Endothelial cell of umbilical vein (primary cell): ENCODE data around the gene USP12. TPM values are rescaled to one million over a fixed set of nuclear protein-coding genes. Genes with fewer than 3 reads are reported as not detected.

Source experiments
- BruUV-seq: library from RNA; stranded (reverse); fragments of 400-500 nt; replicated peaks from 2 replicates; lab custom pipeline; 2021; lab: Mats Ljungman, UMichigan
- CTCF ChIA-PET: fragments of 300-600, 350-600 bp; sonication (Branson Sonifier 250); formaldehyde crosslinking; loops from one replicate; lab custom pipeline; 2021; ENCODE audit warnings: antibody characterized with exemption, inconsistent platforms; lab: Charles Lee
- POLR2A ChIA-PET: fragments of 300-600, 350-600 bp; sonication (Branson Sonifier 250); formaldehyde crosslinking; loops from one replicate; lab custom pipeline; 2021; ENCODE audit warnings: antibody characterized with exemption, inconsistent platforms; lab: Charles Lee
- DNase-seq: peaks from one replicate; pipeline ENCODE4 v3.0.0-alpha.2; 2011; ENCODE audit warnings: low read depth, low spot score
- FAIRE-seq: peaks from 2 replicates; lab custom pipeline; 2011; peaks lifted over from hg19 to GRCh38; lab: Jason Lieb, UNC
- H2AFZ ChIP-seq: 2 replicates; pipeline ENCODE4 v1.6.0; 2012; ENCODE audit warnings: low read depth, low read length, control low read depth, inconsistent platforms
- H3K27ac ChIP-seq: 2 replicates; pipeline ENCODE4 v1.5.1; 2011; ENCODE audit warnings: low read depth, mild to moderate bottlenecking, control low read depth, low read length, moderate library complexity; ENCODE audit not compliant: insufficient read depth
- H3K27me3 ChIP-seq, 2 experiments: 2 replicates each; pipeline versions ENCODE4 v1.6.0 to v1.6.1; 2011; ENCODE audit warnings: low read length in 2 of 2, mixed read lengths in 1 of 2; ENCODE audit not compliant: control insufficient read depth in 2 of 2, insufficient read depth in 2 of 2
- H3K36me3 ChIP-seq, 2 experiments: 2 replicates in 1 of 2; 3 replicates in 1 of 2; pipeline ENCODE4 v1.5.1; 2011; ENCODE audit warnings: low read length in 2 of 2, mild to moderate bottlenecking in 1 of 2, moderate library complexity in 1 of 2; ENCODE audit not compliant: control insufficient read depth in 2 of 2, insufficient read depth in 2 of 2; ENCODE audit errors: extremely low read depth in 1 of 2
- H3K4me1 ChIP-seq: 3 replicates; pipeline ENCODE4 v1.5.1; 2011; ENCODE audit warnings: mild to moderate bottlenecking, low read length; ENCODE audit not compliant: control insufficient read depth, insufficient read depth; ENCODE audit errors: extremely low read depth
- H3K4me2 ChIP-seq: 2 replicates; pipeline ENCODE4 v1.6.1; 2011; ENCODE audit warnings: low read length, control low read depth, mixed read lengths; ENCODE audit not compliant: insufficient read depth
- H3K4me3 ChIP-seq, 3 experiments: fragments of 200-600 bp in 1 of 3; sonication (generic), shearing (Covaris generic) in 1 of 3; replicated peaks in 1 of 3; 2 replicates each; pipeline ENCODE4 v1.5.1; 2011 to 2016; ENCODE audit warnings: control low read depth in 3 of 3, low read length in 3 of 3, mild to moderate bottlenecking in 2 of 3, inconsistent platforms in 1 of 3, low read depth in 1 of 3, moderate library complexity in 1 of 3; ENCODE audit not compliant: insufficient read depth in 1 of 3
- H3K79me2 ChIP-seq: 2 replicates; pipeline ENCODE4 v1.6.0; 2012; ENCODE audit warnings: low read length, inconsistent platforms; ENCODE audit not compliant: control insufficient read depth, insufficient read depth
- H3K9ac ChIP-seq: replicated peaks from 2 replicates; pipeline ENCODE3; 2011; ENCODE audit warnings: low read length, control low read depth; ENCODE audit not compliant: insufficient read depth; ENCODE audit errors: extremely low read depth
- H3K9me1 ChIP-seq: replicated peaks from 3 replicates; pipeline ENCODE4 v1.6.0; 2011; ENCODE audit warnings: mild to moderate bottlenecking, low read length; ENCODE audit not compliant: control insufficient read depth, insufficient read depth; ENCODE audit errors: extremely low read depth
- H3K9me3 ChIP-seq: replicated peaks from 2 replicates; pipeline ENCODE4 v1.5.1; 2012; ENCODE audit warnings: low read length, inconsistent platforms; ENCODE audit not compliant: control insufficient read depth, insufficient read depth
- H4K20me1 ChIP-seq: replicated peaks from 2 replicates; pipeline ENCODE3; 2011; ENCODE audit warnings: mild to moderate bottlenecking, low read length; ENCODE audit not compliant: control insufficient read depth, insufficient read depth; ENCODE audit errors: extremely low read depth
- EZH2 ChIP-seq: IDR thresholded peaks from 2 replicates; pipeline ENCODE4 v1.6.1; 2012; ENCODE audit warnings: borderline replicate concordance, low read depth, mild to moderate bottlenecking, moderate library complexity, low read length, inconsistent platforms; ENCODE audit not compliant: severe bottlenecking
- FOS ChIP-seq: IDR thresholded peaks from 2 replicates; pipeline ENCODE4 v1.6.1; 2011; ENCODE audit warnings: mild to moderate bottlenecking, low read length, moderate library complexity, borderline replicate concordance; ENCODE audit not compliant: insufficient read depth
- JUN ChIP-seq: IDR thresholded peaks from 2 replicates; pipeline ENCODE4 v1.6.1; 2011; ENCODE audit warnings: borderline replicate concordance, low read depth; ENCODE audit not compliant: insufficient read length, insufficient read depth
- MYC ChIP-seq: IDR thresholded peaks from one replicate; pipeline ENCODE4 v1.6.1; 2011; ENCODE audit warnings: mild to moderate bottlenecking, low read depth, low read length
- POLR2A ChIP-seq: IDR thresholded peaks from 2 replicates; pipeline ENCODE4 v1.6.1; 2012; ENCODE audit warnings: low read depth, mild to moderate bottlenecking, control low read depth, low read length
- POLR2AphosphoS5 ChIP-seq: IDR thresholded peaks from 2 replicates; pipeline ENCODE4 v1.6.1; 2012; ENCODE audit warnings: low read depth, mild to moderate bottlenecking, control low read depth, low read length, moderate library complexity; ENCODE audit not compliant: insufficient read depth
- dilution Hi-C: fragments of 300-500 bp; cut with MboI; formaldehyde crosslinking; loops from one replicate; pipeline ENCODE4 v1.15.0; 2019; ENCODE audit warnings: low sequenced_read_pairs; ENCODE audit not compliant: extremely low pct_ligation_motif_present
- intact Hi-C: fragments of 100-400 bp; cut with micrococcal nuclease; formaldehyde crosslinking; loops from one replicate; pipeline ENCODE4 v1.10.0; 2022
- polyA plus RNA-seq, 4 experiments: library from polyadenylated mRNA; depleted of rRNA in 3 of 4; stranded (reverse) in 3 of 4; unstranded in 1 of 4; fragments of >200 nt; gene quantifications; 2 replicates each; pipeline versions ENCODE4 v1.2.1 to v1.2.3, GENCODE V29; 2011 to 2012; ENCODE audit warnings: missing spikeins in 1 of 4
- total RNA-seq: library from RNA; stranded (reverse); gene quantifications from 2 replicates; pipeline ENCODE4 v1.2.3, GENCODE V29; 2021
- TF ChIP-seq, protein P1 (sequence below), 2 donors: IDR thresholded peaks; 1 replicate in 1 of 2; 2 replicates in 1 of 2; pipeline ENCODE4 v1.5.1; 2011; ENCODE audit warnings: low read length in 2 of 2, mild to moderate bottlenecking in 2 of 2, moderate library complexity in 2 of 2, control low read depth in 1 of 2, inconsistent platforms in 1 of 2, low read depth in 1 of 2; ENCODE audit not compliant: insufficient read depth in 1 of 2; ENCODE audit errors: extremely low read depth in 1 of 2
- TF ChIP-seq, protein P2 (sequence below): IDR thresholded peaks from 2 replicates; pipeline ENCODE4 v1.6.1; 2011; ENCODE audit not compliant: insufficient read depth, insufficient read length

USP12 gene
- total and polyA plus RNA-seq, 2 donors (not counting 3 experiments of a cell fraction or from before 2014, with no cell fraction given) = 6.2 to 33.4 TPM

DNA sequence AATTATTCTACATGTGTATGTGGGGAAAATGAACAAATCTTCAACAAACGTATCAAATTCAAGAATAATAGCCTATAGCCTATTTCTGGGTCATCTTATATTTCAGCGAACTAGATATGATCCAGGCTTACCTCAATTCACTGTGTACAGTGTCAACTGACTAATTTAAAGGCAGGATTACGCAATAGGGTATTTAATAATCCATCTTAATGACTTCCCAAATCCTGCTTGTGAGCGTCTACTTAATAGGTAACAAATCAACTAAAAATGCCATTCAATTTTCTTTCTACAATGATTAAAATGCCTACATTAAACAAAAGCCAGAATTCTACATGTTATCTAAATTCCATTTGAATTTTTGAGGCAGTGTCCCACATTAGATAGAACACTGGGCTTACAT, 67.0 kb downstream of the USP12 start:
- H3K27me3 ChIP-seq = no peaks in the 10 kb centered on the region
- no peaks in the 10 kb centered on the region for H3K9me1 ChIP-seq
- no peak overlapping the region for H2AFZ ChIP-seq
- H3K79me2 ChIP-seq = peaks cover 41% of the 10 kb centered on the region
- ChIA-PET POLR2A (no interaction called here), CTCF (no interaction called here)
- H3K4me2 ChIP-seq = no peak overlapping the region
- peaks cover 2% of the 10 kb centered on the region for H4K20me1 ChIP-seq
- BruUV-seq = no TSS peak
- H3K4me3 ChIP-seq = no peak overlapping the region
- dilution Hi-C loops (no loop called here), intact Hi-C loops (no loop called here)
- TF ChIP-seq, protein P1, sequence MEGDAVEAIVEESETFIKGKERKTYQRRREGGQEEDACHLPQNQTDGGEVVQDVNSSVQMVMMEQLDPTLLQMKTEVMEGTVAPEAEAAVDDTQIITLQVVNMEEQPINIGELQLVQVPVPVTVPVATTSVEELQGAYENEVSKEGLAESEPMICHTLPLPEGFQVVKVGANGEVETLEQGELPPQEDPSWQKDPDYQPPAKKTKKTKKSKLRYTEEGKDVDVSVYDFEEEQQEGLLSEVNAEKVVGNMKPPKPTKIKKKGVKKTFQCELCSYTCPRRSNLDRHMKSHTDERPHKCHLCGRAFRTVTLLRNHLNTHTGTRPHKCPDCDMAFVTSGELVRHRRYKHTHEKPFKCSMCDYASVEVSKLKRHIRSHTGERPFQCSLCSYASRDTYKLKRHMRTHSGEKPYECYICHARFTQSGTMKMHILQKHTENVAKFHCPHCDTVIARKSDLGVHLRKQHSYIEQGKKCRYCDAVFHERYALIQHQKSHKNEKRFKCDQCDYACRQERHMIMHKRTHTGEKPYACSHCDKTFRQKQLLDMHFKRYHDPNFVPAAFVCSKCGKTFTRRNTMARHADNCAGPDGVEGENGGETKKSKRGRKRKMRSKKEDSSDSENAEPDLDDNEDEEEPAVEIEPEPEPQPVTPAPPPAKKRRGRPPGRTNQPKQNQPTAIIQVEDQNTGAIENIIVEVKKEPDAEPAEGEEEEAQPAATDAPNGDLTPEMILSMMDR (IDR thresholded peaks at IDR 0.05; ENCODE audit: extremely low read depth in 1 of 2, insufficient read depth in 1 of 2, low read depth in 1 of 2, low read length in 2 of 2) = no peak
- TF ChIP-seq JUN (no peak), POLR2A (no peak), FOS (no peak)
- no peaks in the 10 kb centered on the region for H3K4me1 ChIP-seq
- H3K36me3 ChIP-seq = peaks cover 5 to 7% of the 10 kb centered on the region in 2 experiments
- H3K9me3 ChIP-seq = no peaks in the 10 kb centered on the region
- FAIRE-seq (no peak), DNase-seq (no peak)
- H3K27ac ChIP-seq = no peak overlapping the region
- H3K9ac ChIP-seq = no peak overlapping the region

DNA sequence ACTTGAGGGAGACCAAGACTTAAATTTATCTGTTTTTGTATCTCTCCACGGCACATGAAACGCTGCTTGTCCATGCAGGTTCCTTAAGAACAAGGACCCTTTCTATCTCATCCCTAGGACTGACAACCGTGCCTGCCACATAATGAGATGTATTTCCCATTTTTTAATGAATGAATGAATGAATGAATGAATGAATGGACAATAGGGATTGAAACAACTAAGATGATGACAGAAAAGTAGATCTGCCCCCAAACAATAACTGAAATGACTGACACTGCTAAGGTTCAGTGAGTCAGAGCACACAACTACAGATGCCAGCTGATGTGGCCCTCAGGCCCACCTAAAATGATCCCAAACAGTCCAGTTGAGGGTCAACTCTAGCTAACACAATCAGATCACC, 69.8 kb downstream of the USP12 start:
- no TSS peak for BruUV-seq
- Histone ChIP-seq H3K9me3 (no peaks in the 10 kb centered on the region), H3K9ac (no peak overlapping the region), H3K4me3 (no peak overlapping the region), H3K27ac (no peak overlapping the region), H3K4me1 (no peaks in the 10 kb centered on the region), H3K9me1 (no peaks in the 10 kb centered on the region), H3K36me3 (peaks cover 5 to 7% of the 10 kb centered on the region in 2 experiments), H4K20me1 (no peaks in the 10 kb centered on the region), H3K27me3 (no peaks in the 10 kb centered on the region), H3K4me2 (no peak overlapping the region), H2AFZ (no peak overlapping the region), H3K79me2 (peaks cover 27% of the 10 kb centered on the region)
- no peak for FAIRE-seq
- TF ChIP-seq EZH2 (no peak), POLR2AphosphoS5 (no peak), MYC (no peak)
- TF ChIP-seq, protein P2, sequence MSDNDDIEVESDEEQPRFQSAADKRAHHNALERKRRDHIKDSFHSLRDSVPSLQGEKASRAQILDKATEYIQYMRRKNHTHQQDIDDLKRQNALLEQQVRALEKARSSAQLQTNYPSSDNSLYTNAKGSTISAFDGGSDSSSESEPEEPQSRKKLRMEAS = no peak
- ChIA-PET CTCF (no interaction called here), POLR2A (no interaction called here)
- dilution Hi-C loops = no loop called here
- intact Hi-C loops = no loop called here
- no peak for DNase-seq
